NCI-H128 (cell line): Measurements from ENCODE around the gene GBP7.

ENCODE experiments used
- DNase-seq: peaks from one replicate; lab custom pipeline; 2025; ENCODE audit not compliant: unreplicated experiment; lab: John Stamatoyannopoulos, UW

Gene GBP7

DNA sequence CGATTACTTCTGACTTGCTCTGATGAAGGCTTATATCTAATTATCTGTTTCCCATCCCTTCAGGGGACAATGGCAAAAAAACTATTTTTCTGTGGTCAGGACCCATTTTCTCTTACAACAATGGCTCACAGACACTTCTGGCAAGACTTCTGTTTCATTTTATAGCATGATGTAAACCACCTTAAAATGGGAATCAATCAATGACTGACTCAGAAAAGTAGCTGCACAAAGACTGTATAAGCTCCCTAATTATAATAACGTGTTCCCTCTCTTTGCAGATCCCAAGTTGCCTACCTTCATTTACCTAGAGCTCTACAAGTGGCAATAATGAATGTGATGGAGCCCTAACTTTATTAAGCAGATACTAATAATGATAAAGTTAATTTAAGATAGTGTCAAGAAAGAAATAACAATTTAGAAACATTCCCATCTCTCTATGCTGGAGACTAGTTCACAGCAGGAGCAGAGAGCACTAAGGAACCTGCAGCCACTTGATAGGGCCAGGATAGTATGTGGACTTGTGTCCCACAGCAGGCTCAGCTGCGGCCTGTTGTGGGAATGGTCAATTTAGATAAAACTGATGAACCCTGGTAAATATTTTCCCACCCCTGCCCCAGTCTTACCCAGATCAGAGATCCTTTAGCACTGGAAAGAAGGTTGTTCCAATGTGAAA is 50.4 kb downstream of the GBP7 start:
- no peak for DNase-seq

DNA sequence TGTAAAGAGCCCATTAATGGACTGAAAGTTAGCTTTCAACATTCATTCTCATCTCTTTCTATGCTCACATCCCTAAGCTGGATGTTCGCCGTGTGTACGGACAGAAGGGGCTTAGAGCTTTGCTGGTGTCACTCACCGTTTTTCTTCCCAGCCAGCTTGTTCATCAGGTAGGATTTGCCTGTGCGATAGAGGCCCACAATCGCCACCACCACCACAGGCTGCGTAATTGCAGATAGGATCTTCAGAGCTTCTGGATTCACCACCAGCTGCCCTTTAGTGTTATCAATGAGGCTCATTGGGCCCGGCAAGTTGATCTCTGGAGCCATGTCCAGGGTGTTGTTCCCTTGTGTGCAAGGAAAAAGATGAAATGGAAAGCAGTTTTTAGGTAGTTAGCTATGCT is 54.2 kb downstream of the GBP7 start:
- no peak for DNase-seq

DNA sequence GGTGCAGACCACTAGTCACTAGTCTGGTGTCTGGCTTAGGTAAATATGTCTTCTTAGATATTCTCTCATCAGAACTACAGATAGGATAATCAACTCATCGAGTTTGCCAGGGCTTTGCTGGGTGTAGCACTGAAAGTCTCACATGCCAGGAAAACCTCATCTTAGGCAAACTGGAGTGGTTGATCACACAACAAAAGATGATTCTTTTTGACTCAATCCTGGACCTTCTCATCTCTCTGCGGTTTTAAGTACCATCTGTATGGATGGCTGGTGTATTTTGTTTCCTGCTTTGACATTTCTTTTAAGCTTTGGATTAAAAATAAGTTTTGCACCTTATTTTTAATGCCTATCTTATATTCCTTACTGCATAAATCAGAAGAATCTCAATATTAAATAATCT is 61.1 kb downstream of the GBP7 start:
- DNase-seq = no peak

DNA sequence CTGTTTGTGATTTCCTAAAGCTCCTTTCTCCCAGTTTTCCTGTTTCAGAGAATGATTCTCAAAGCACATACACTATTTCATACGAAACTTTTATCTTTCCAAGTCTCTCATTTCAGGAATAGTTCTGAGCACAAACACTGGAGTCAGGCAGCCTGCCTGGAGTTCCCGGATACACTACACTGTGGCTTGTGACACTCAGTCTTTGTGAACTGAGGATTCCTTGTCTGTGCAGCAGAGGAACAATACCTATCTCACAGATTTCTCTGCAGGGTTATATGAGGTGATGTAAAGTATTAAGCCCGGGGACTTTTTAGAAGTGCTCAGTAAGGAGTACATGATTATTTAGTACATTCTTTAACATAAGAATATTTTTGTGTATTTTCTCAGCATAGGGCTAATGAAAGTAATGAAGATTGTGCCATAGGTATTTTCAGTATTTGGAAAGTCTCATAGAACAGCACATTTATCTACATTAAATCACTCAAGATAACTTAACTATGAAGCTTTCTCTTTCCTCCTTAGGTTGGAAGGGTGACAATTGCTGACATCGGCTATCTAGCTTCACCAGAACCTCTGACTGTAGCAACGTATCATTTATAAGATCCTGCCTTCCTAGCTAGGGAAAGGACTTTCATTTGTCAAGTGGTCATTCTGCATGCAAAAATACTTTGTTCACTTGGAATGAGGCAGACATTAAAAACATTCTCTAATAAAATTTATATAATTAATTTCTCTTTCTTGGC is 62.8 kb downstream of the GBP7 start:
- DNase-seq = no peak

DNA sequence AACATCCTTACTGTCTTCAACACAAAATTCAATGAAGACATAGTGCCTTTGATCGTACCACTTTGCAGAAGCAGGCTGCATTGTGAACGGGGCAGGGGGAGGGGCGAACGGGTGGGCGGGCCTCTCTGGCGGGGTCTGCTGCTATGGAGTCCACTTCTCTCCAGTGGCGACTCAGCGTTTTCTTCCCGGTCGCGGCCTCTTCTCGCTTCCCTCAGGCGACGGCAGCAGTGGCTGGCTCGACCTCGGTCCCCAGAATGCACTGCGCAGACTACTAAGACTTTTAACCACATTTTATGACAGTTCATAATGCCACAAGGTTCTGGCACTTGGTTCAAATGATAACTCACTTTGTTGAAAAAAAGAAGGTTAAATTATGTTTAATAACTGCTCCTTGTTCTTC is 71.1 kb downstream of the GBP7 start:
- no peak for DNase-seq

DNA sequence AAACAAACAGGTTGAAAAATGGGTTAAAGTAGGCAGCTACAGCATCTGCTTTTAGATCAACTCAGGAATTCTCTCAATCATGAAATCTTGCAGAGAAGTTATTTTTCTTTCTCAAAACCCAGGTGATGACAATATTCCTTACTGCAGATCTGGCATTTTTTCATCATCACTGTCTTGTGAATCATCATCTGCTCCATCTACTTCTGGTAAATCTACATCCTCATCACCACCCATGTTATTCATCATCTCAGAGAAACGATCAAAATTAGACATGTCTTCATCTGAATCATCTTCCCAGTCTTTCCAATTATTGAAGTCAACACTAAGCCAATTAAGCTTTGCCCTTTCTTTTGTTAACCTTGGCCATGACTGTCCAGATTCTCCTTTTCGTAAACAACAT is 71.7 kb downstream of the GBP7 start:
- DNase-seq = no peak

DNA sequence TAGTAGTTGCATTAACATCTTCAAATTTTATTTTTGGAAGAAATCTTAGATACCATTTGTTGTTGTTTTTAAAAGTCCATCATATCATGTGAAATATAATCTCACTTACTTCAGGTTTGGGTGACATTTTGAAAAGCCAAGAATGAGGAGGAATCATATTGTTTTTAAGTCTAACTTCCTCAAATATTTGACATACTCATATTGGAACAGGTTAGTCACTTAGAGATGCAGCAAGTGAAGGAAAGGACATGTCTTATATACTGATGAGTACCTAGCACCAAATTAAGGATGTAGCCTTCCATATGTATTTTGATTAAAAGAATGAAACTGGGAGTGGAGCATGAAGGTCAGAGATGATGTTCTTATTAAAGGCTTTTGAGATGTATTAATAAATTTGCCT is 73.8 kb downstream of the GBP7 start:
- no peak for DNase-seq

DNA sequence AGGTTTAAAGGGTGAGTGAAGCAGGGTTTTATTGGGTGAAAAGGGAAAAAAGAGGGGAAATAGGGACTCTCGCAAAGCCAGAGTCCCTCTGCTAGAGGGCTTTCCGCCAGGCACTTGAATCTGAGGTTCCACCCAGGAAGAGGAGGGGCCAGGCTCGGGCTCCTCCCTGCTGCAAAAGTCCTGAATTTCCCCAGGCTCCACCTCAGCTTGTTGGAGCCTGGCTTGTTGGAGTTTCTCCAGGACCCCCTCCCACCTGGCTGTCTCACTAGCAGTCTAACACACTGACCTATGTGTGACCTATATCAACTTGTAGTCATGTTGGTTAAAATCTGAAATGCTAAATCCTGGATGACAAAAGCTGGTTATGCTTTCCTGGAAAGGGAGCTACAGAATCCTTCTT is 75.4 kb downstream of the GBP7 start:
- DNase-seq = no peak

DNA sequence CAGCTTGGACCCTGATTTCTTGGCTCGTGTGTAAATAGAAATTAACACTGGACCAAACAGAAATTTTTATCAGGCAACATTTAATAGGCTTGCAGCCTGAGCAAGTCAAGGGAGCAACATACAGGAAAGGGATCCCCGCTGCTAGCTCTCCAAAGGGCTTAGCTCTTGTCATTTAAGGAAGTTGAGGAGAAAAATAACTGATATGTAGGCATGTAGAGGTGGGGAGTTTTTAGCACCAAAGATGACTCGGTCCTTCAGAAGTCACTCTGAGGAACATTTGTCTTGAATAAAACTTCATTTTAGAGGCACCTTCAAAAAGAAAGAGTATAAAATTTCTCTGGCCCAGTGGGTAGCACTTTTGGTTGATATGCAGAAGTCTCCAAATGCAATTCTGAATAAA is 76.9 kb downstream of the GBP7 start:
- DNase-seq = no peak

DNA sequence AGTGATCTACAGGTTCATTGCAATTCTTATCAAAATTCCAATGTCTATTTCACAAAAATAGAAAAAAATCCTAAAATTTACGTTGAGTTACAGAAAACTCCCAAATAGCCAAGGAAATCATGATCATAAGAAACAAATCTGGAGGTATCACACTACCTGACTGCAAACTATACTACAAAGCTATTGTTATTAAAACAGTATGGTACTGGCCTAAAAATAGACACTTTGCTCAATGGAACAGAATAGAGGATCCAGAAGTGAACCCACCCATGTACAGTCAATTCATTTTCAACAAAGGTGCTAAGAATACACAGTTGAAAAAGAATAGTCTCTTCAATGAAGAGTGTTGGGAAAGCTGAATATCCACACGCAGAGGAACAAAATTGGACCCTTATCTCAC is 80.1 kb downstream of the GBP7 start:
- no peak for DNase-seq

DNA sequence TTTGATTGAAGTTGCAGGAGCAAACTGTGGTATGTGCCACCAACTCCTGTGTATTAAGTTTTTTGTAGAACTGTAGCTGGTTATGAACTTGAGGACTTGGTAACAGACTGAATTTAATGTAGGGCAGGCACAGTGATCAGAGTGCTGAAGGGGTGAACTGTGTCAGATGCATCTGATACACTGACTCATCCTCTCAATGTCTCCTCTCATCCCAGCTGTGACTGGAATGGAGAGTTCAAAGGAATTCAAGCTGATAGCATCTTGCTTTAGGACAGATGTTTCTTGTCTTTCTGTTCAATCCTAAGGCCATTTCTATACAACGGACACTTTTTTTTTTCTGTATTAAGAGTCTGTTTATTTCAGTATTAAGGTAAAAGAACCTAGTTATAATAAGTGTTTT is 85.8 kb downstream of the GBP7 start:
- no peak for DNase-seq

DNA sequence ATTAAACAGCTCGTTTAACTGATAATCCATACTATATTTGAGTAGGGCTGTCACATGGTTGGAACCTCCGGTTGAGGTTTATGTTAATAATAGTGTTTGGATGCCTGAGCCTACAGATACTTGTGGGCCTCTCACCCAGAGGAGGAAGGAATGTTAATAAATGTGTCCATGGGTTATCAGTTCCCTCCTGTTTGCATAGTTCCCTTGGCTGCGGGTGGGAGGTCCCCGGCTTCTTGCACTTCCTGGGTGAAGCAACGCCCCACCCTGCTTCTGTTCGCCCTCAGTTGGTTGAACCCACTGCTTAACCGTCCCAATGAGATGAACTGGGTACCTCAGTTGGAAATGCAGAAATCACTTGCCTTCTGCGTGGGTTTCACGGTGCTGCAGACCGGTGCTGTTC is 87.2 kb downstream of the GBP7 start:
- no peak for DNase-seq

DNA sequence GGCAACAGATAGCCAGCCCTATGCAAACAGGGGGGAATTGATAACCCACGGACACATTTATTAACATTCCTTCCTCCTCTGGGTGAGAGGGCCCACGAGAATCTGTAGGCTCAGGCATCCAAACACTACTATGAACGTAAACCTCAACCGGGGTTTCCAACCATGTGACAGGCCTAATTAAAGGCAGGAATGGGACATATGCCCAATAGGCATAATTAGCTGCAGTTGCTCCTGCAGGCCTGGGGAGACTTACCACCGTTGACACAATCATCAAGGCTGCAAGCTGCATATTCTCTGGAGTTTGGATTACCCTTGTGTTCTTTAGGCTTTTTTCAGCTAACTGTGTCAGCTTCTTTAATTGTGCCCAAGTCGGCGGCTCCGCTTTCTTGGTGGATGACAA is 88.6 kb downstream of the GBP7 start:
- no peak for DNase-seq

DNA sequence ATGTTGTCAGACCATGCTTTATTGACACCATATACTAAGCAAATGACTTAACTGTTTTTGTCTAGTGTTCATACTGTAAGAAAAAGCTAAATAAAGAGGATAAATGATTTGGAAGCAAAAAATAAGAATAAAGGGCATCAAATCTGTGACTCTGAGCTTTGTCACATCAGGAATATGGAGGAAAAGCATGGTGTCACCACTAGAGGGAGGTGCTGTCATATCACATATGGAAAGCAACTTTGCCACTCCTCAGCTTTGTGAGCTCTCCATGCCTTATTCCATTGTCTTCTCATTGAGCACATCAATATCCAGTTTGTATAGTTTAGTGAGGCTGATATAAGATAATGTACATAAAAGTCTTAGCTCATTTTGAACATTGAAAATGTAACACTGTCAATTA is 90.0 kb downstream of the GBP7 start:
- DNase-seq = peak; percentile 41
